Non-pigmented ciliary epithelial cell (primary cell): ENCODE data around the gene SBF2.
"Not testable (repeated sequence)": the region's sequence is repeated elsewhere in the genome, so short reads cannot be mapped to it uniquely, and the experiment has no call there.

Source experiments
- DNase-seq: peaks from one replicate; pipeline ENCODE4 v3.0.0-alpha.2; 2010; ENCODE audit warnings: low read depth

Gene SBF2

GRCh38 chr11:10066441-10066840 is 227.6 kb downstream of the SBF2 start:
- DNase-seq, result no peak

GRCh38 chr11:10064828-10065227 is 229.2 kb downstream of the SBF2 start:
- no peak for DNase-seq

DNA sequence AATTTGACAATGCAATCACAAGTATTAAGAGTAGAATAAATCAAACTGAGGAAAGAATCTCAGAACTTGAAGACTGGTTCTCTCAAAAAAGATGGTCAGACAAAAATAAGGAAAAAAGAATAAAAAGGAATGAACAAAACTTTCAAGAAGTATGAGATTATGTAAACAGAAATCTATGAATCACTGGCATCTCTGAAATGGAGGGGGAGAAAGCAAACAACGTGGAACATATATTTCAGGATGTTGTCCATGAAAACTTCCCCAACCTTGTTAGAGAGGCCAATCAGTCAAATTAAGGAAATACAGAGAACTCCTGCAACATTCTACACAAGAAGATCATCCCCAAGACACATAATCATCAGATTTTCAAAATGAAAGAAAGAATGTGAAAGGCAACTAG is 235.7 kb downstream of the SBF2 start:
- no peak for DNase-seq

- DNase-seq, result no peak
These were observed 242.0 kb downstream of the SBF2 start for GRCh38 chr11:10051868-10052586.

- DNase-seq, result no peak
These were observed 243.5 kb downstream of the SBF2 start for GRCh38 chr11:10050561-10050960.

DNA sequence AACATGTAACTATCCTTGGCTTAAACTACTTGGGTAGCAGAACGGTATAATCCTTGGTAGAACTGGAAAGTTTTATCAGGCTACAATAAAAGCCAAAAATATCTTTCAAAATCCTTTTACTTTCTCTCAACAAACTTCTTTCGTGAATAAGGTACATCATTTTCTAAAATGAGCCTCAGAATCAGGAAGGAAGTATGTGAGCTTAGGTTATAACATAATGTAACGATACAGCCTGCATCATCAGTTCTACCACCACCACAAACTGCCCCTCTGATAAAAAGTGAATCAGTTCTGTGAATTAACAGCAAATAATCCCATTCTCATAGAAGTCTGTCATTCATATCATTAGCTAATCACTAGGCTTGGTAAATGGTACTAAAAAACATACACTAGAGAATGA is 244.3 kb downstream of the SBF2 start:
- DNase-seq, result no peak

GRCh38 chr11:10048350-10048749 is 245.7 kb downstream of the SBF2 start:
- DNase-seq, result no peak

DNA sequence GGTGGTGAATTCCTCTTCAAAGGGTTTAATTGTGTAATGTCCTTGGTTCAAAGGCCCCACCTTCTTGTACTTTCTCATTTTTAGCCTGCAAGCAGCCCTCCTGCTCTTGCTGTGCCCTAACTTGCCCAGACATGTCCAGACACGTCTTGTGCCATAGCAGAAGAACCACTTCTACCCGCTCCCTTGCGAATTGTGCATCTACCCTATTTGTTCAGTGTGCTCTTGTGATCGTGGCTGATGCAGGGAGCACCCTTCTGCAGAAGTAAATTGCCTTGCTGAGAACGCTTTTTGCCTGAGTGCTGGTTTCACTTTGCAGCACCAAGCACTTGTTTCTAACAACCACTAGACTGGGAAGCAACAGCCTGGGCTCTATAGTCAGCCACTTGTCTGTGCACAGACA is 249.4 kb downstream of the SBF2 start:
- DNase-seq, result no peak

DNA sequence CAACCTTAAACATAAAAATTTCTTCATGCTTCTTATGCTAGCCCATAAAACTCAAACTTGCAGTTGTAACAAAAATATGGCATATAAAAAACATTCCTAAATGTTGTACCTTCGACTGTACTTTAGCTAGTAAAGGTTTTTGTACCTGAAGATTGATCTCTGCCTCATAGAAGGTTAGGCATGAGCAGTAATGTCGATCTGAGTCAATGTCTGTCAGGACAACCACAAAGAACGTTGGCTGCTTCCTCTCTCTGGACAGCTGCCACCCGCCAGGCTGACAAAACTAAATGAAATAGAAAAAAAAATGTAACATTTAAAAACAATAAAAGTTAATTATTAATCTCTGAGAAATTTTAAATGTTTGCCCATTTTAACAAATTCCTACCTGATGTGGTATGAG is 251.3 kb downstream of the SBF2 start:
- DNase-seq, result no peak

DNA sequence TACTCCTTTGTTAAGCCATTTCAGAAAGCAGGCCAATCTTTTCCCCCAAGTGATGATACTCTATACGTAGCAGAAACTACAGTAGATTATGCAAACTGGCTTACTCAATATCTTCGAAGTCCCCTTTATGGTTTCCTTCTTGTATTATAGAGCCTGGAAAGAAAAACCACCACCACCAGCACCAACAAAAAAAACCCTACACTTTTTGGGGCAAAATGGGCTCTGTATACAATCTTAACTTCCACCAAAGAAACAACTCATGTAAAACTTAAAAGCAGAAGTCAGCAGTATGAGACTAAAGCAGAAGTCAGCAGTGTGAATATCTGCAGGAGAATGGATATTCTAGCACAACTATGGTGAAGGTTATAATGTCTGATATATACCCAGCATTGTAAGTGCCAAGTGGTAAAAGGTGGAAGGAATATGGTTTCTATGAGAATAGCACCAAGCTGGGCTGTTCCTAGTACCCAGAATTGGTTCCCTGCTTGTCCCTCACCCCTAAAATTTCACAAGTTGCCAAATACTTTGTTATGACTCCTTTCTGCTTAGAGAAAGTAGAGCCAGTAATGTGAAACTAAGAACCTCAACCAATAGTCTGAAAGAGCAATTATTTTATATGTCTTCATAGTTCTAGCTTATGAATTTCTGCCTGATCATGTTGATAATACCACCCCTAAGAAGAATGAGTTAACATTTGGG is 252.1 kb downstream of the SBF2 start:
- no peak for DNase-seq

GRCh38 chr11:10041332-10041731 is 252.7 kb downstream of the SBF2 start:
- no peak for DNase-seq

GRCh38 chr11:10038521-10039302 is 255.3 kb downstream of the SBF2 start:
- DNase-seq, result no peak

GRCh38 chr11:10035932-10036331 is 258.1 kb downstream of the SBF2 start:
- not testable (repeated sequence) for DNase-seq

DNA sequence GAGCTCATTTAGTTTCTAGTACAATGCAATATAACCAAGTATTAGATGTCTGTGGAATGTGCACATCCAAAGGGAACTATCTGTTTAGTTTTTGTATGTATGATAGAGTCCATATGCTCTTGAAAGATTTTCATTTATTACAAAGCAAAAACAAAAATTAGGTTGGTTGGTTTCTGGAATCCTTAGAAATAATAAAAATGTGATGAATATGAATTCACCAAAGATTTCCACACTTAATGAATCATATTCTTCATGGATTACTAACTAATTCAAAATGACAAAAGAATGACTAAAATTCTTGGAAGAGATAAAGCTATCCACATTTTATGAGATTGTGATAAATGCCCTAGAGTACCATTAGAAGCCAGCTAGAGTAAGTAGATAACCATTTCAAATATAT is 261.1 kb downstream of the SBF2 start:
- no peak for DNase-seq

DNA sequence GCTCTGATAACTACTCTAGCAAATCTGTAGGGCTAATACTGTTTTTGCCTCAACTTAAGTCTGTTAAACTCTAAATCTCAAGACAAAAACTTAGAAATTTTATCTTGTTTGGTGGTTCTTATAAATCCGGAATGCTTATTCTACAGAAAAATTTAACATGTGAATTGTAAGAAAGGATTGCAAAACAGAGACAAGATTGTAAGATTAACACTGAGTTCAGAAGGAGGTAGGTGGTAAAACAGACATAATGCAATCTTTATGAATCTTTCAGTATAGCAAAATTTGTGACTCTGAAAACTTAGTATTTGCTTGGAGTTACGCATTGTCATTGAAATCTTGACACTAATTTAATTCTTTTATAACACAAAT is 263.9 kb downstream of the SBF2 start:
- no peak for DNase-seq

DNA sequence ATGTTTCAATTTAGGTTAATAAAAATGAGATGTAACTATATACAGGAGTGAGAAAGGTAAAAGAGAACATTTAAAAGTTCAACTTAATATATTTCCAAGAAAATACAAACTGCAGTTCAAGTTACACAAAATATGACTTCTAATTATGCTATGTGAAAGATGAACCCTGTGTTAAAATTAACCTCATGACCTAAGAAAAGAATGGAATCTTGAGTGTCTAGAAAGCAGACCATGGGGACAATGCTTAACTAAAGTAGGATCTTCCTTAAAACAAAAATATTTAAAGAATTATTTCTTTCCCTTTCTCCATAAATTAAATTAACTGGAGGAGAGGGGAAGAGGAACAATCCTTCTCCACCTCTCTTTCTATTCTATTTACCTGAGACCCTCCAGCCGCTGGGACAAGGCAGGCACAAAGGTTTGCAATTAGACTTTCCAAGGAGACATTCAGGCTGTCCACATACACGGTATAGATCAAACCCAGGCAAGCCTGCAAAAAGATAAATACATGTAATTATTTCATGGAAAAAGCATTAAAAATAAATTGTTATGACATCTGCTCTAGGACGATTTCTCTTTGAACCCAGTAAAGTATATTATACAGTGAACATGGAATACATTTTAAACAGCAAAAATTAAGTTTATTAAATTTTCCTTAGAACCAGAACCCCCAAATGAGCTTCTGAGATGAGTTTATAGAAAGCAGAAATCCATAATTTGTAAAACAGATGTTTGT is 264.5 kb downstream of the SBF2 start:
- DNase-seq, result no peak

- DNase-seq, result no peak
These were observed 267.5 kb downstream of the SBF2 start for GRCh38 chr11:10026514-10026913.

- no peak for DNase-seq
These were observed 270.8 kb downstream of the SBF2 start for GRCh38 chr11:10023212-10023611.

DNA sequence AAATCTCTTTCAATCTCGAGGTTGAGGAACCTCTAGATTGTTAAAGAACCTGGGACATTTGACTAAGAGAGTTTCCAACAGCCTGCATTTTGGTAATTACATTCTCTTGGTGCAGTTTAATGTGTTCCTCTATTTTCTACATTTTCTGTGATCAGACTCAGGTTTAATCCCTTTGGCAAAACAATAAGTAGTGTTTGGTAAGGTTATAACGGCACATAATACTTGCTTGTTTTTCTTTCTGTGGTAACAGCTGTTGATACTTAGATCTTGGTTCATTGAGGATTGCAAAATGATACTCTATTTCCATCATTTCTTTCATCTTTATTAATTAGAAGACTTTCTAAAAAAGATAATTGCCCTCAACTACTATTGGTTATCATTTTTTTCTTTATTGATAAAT is 271.3 kb downstream of the SBF2 start:
- no peak for DNase-seq

- no peak for DNase-seq
These were observed 272.5 kb downstream of the SBF2 start for GRCh38 chr11:10021563-10021962.

DNA sequence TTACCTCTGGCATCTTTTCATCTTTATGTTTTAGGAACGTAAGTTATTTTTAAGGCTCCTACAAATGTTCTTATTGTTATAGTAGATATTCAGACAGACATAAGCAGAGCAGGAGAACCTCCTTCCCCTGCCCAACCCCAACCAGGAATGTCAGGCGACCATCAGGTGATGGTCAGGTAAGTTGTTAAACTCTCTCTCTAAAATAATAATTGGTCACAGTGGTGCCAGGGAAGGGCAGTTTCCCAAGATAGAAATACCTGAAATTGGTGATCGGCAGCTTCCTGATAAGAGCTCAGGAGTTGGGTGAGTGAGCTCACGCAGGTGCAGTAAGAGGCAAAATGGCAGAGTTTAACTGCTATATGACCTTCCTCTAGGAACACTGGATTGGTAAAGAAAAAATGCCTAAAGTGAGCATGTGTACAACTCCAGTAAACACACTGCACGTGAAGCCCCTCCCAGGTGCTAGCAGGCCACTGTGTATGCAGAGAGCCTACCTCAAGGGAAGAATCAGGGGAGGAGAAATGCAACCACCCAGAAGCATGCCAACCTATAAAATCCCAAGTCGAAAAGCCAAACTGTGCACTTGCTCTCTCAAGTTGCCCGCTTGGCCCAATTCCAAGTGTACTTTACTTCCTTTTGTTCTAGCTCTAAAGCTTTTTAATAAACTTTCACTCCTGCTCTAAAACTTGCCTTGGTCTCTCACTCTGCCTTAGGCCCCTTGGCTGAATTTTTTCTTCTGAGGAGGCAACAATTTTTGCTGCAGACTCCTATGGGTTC is 273.9 kb downstream of the SBF2 start:
- no peak for DNase-seq

DNA sequence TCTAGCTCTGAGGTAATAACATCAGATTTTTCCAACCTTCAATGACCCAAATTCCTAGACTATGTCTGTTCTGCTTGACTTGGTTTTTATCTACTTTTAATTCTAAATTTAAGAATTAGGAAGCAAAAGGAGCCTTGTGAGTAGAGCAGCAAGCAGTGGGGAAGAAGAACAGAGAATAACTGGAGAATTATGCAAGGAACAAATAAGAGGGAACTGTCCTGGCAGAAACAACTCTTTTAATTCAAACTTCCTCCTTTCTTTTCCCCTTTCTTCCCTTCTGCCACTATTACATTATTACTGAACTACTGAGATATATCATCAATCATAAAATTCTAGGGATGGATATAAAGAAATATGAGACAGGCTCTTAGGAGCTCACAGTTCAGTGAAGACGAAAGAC is 276.1 kb downstream of the SBF2 start:
- no peak for DNase-seq
